IMR-90 (cell line): Measurements from ENCODE around the gene SCD. TPM values are rescaled to one million over a fixed set of nuclear protein-coding genes. Genes with fewer than 3 reads are reported as not detected.

Experiments
- ATAC-seq: fragments of 200-7000 bp; cut with Tn5 transposase; 2 replicates; pipeline ENCODE4 v1.9.1; 2020; ENCODE audit warnings: low read depth, mild to moderate bottlenecking, moderate library complexity
- BruUV-seq: library from RNA; stranded (reverse); fragments of 400-500 nt; replicated peaks from 2 replicates; lab custom pipeline; 2021; lab: Mats Ljungman, UMichigan
- CTCF ChIA-PET: fragments of 300-600 bp; formaldehyde crosslinking; extraction: SDS; loops from one replicate; lab custom pipeline; 2021; ENCODE audit warnings: antibody characterized with exemption; lab: Yijun Ruan, JAX
- POLR2A ChIA-PET: fragments of 300-600 bp; sonication (Branson Sonifier 250); formaldehyde crosslinking; loops from one replicate; lab custom pipeline; 2022; ENCODE audit warnings: antibody characterized with exemption; ENCODE audit not compliant: unreplicated experiment; lab: Charles Lee
- DNase-seq: peaks from one replicate; pipeline ENCODE4 v3.0.0; 2013
- H2AFZ ChIP-seq: replicated peaks from 2 replicates; pipeline ENCODE3; 2013; ENCODE audit warnings: low read length, mild to moderate bottlenecking; ENCODE audit not compliant: poor library complexity
- H2AK5ac ChIP-seq: 2 replicates; pipeline ENCODE4 v1.6.1; 2013; ENCODE audit warnings: low read depth, low read length, inconsistent platforms
- H2AK9ac ChIP-seq: replicated peaks from 2 replicates; pipeline ENCODE3; 2013; ENCODE audit warnings: mild to moderate bottlenecking, low read depth, low read length, moderate library complexity; ENCODE audit not compliant: poor library complexity
- H2BK120ac ChIP-seq: 2 replicates; pipeline ENCODE4 v1.6.1; 2013; ENCODE audit warnings: low read depth, low read length, inconsistent platforms
- H2BK15ac ChIP-seq: 3 replicates; pipeline ENCODE4 v1.6.1; 2013; ENCODE audit warnings: low read depth, low read length, inconsistent platforms
- H2BK20ac ChIP-seq: 2 replicates; pipeline ENCODE4 v1.6.1; 2013; ENCODE audit warnings: low read depth, mild to moderate bottlenecking, inconsistent platforms, low read length, moderate library complexity
- H2BK5ac ChIP-seq: 2 replicates; pipeline ENCODE4 v1.6.1; 2013; ENCODE audit warnings: mild to moderate bottlenecking, low read depth, low read length, inconsistent platforms; ENCODE audit not compliant: poor library complexity, severe bottlenecking
- H3K14ac ChIP-seq: replicated peaks from 2 replicates; pipeline ENCODE4 v1.6.1; 2013; ENCODE audit warnings: low read depth, low read length, inconsistent platforms
- H3K18ac ChIP-seq: 2 replicates; pipeline ENCODE4 v1.6.1; 2013; ENCODE audit warnings: low read depth, low read length, control low read depth
- H3K23ac ChIP-seq: 2 replicates; pipeline ENCODE4 v1.6.1; 2013; ENCODE audit warnings: low read depth, low read length, inconsistent platforms
- H3K27ac ChIP-seq: 2 replicates; pipeline ENCODE4 v1.5.1; 2013; ENCODE audit warnings: mild to moderate bottlenecking, control low read depth, low read length; ENCODE audit not compliant: insufficient read depth
- H3K27me3 ChIP-seq: 2 replicates; pipeline ENCODE4 v1.6.1; 2013; ENCODE audit warnings: low read length; ENCODE audit not compliant: control insufficient read depth, insufficient read depth
- H3K36me3 ChIP-seq: 2 replicates; pipeline ENCODE4 v1.6.1; 2013; ENCODE audit warnings: low read length, mixed read lengths; ENCODE audit not compliant: control insufficient read depth, insufficient read depth
- H3K4ac ChIP-seq: 2 replicates; pipeline ENCODE4 v1.6.1; 2013; ENCODE audit warnings: low read depth, low read length, inconsistent platforms
- H3K4me1 ChIP-seq: 2 replicates; pipeline ENCODE4 v1.6.1; 2013; ENCODE audit warnings: low read length, mixed read lengths; ENCODE audit not compliant: control insufficient read depth, insufficient read depth
- H3K4me2 ChIP-seq: 2 replicates; pipeline ENCODE4 v1.6.1; 2013; ENCODE audit warnings: low read depth, mild to moderate bottlenecking, control low read depth, low read length, moderate library complexity
- H3K4me3 ChIP-seq: 2 replicates; pipeline ENCODE4 v1.5.1; 2013; ENCODE audit warnings: low read depth, mild to moderate bottlenecking, control low read depth, low read length, moderate library complexity; ENCODE audit not compliant: insufficient read depth
- H3K56ac ChIP-seq: 2 replicates; pipeline ENCODE4 v1.6.1; 2013; ENCODE audit warnings: low read length, inconsistent platforms; ENCODE audit not compliant: insufficient read depth; ENCODE audit errors: extremely low read depth
- H3K79me1 ChIP-seq, 2 experiments: 2 replicates each; pipeline ENCODE4 v1.6.1; 2013; ENCODE audit warnings: low read length in 2 of 2, inconsistent platforms in 1 of 2, low read depth in 1 of 2
- H3K9ac ChIP-seq: 2 replicates; pipeline ENCODE4 v1.6.1; 2013; ENCODE audit warnings: low read depth, low read length, control low read depth
- H3K9me1 ChIP-seq: 2 replicates; pipeline ENCODE4 v1.6.1; 2013; ENCODE audit warnings: low read length, inconsistent platforms; ENCODE audit not compliant: insufficient read depth
- H3K9me3 ChIP-seq: 2 replicates; pipeline ENCODE4 v1.6.1; 2013; ENCODE audit warnings: low read length; ENCODE audit not compliant: control insufficient read depth, insufficient read depth
- H4K20me1 ChIP-seq: 2 replicates; pipeline ENCODE4 v1.6.1; 2013; ENCODE audit warnings: low read length, inconsistent platforms; ENCODE audit not compliant: insufficient read depth
- H4K5ac ChIP-seq: 2 replicates; pipeline ENCODE4 v1.6.1; 2013; ENCODE audit warnings: mild to moderate bottlenecking, low read depth, low read length, control low read depth
- H4K8ac ChIP-seq, 2 experiments: 2 replicates each; pipeline ENCODE4 v1.6.1; 2013; ENCODE audit warnings: low read depth in 2 of 2, low read length in 2 of 2, control low read depth in 1 of 2, inconsistent platforms in 1 of 2
- H4K91ac ChIP-seq: 2 replicates; pipeline ENCODE4 v1.6.1; 2013; ENCODE audit warnings: low read depth, low read length, inconsistent platforms; ENCODE audit not compliant: insufficient read depth
- NFE2L2 ChIP-seq: fragments of 150-350 bp; IDR thresholded peaks from 2 replicates; pipeline ENCODE4 v1.6.1; 2016; ENCODE audit warnings: low read depth, mild to moderate bottlenecking, low read length
- RCOR1 ChIP-seq: IDR thresholded peaks from 2 replicates; pipeline ENCODE4 v1.6.1; 2012; ENCODE audit warnings: mild to moderate bottlenecking, low read length, improper control_type of control experiment; ENCODE audit not compliant: insufficient replicate concordance
- SMC3 ChIP-seq: fragments of 150-350 bp; IDR thresholded peaks from 2 replicates; pipeline ENCODE4 v1.6.1; 2016; ENCODE audit warnings: low read depth, mild to moderate bottlenecking, antibody characterized with exemption, low read length, moderate library complexity
- WGBS, 2 experiments: methylation state at CpG; one replicate each; pipeline versions ENCODE4 v1.1.5 to v1.1.7; 2013; ENCODE audit warnings: missing lambda C conversion rate in 2 of 2; ENCODE audit not compliant: insufficient read length in 1 of 2; ENCODE audit errors: extremely low coverage in 2 of 2; 5-methylcytosine and 5-hydroxymethylcytosine counted together
- dilution Hi-C: fragments of 300-500 bp; cut with HindIII; formaldehyde crosslinking; loops from one replicate; pipeline ENCODE4 v1.14.3; 2018; ENCODE audit warnings: low sequenced_read_pairs; ENCODE audit not compliant: unreplicated experiment
- in situ Hi-C: fragments of 300-500 bp; cut with MboI; formaldehyde crosslinking; loops from 3 replicates; pipeline ENCODE4 v1.14.3; 2019; ENCODE audit warnings: low sequenced_read_pairs, inconsistent platforms, mixed read lengths
- intact Hi-C: fragments of 100-400 bp; cut with micrococcal nuclease; formaldehyde crosslinking; loops from 2 replicates; pipeline ENCODE4 v1.10.0; 2022
- polyA plus RNA-seq, 3 experiments: library from polyadenylated mRNA; depleted of rRNA; stranded (reverse); fragments of >200 nt; gene quantifications; 2 replicates each; pipeline ENCODE4 v1.2.3, GENCODE V29; 2012; ENCODE audit warnings: low replicate concordance in 1 of 3
- total RNA-seq: library from RNA; depleted of rRNA; stranded (reverse); fragments of >200 nt; gene quantifications from 2 replicates; pipeline ENCODE4 v1.2.3, GENCODE V29; 2012

Gene SCD
- total and polyA plus RNA-seq, 2 of the 4 experiments (the other 2 are of a cell fraction), result 50.7 to 65.1 TPM

GRCh38 chr10:100327718-100328009 lies 19.4 kb upstream of the SCD start:
- H3K56ac ChIP-seq, result no peak overlapping the region
- POLR2A ChIA-PET, result no interaction called here
- H2BK20ac ChIP-seq, result no peak overlapping the region
- no peak overlapping the region for H2BK120ac ChIP-seq
- BruUV-seq, result no TSS peak
- WGBS, 2 experiments, result 80% methylated on average over 2 of the region's 3 CpGs; no CpG with 5 or more reads in 1 of the 2 experiments
- dilution Hi-C loops (no loop called here), intact Hi-C loops (no loop called here), in situ Hi-C loops (loop anchor here (25.0 kb wide), 1 partner anchor 560 kb away; no protein-coding TSS in a partner anchor)
- H3K23ac ChIP-seq, result no peak overlapping the region
- no peak overlapping the region for H3K27ac ChIP-seq
- no peak overlapping the region for H4K5ac ChIP-seq
- no peak overlapping the region for H3K4me2 ChIP-seq
- no peak overlapping the region for H3K9ac ChIP-seq
- H2AFZ ChIP-seq, result no peak overlapping the region
- H3K18ac ChIP-seq, result no peak overlapping the region
- H4K91ac ChIP-seq, result no peak overlapping the region
- H3K9me1 ChIP-seq, result no peaks in the 10 kb centered on the region
- H2BK15ac ChIP-seq, result no peak overlapping the region
- H4K8ac ChIP-seq, result no peak overlapping the region
- H2BK5ac ChIP-seq, result no peak overlapping the region
- no peaks in the 10 kb centered on the region for H4K20me1 ChIP-seq
- no peaks in the 10 kb centered on the region for H3K9me3 ChIP-seq
- CTCF ChIA-PET, result interaction anchor here (1.0 kb wide), 1 partner anchor 24 kb away, joined by 3 read pairs; no protein-coding TSS in a partner anchor
- no peak overlapping the region for H3K14ac ChIP-seq
- H3K4me1 ChIP-seq, result no peaks in the 10 kb centered on the region
- no peak for DNase-seq
- no peak overlapping the region for H2AK5ac ChIP-seq
- H3K79me1 ChIP-seq, result no peaks in the 10 kb centered on the region
- no peaks in the 10 kb centered on the region for H3K36me3 ChIP-seq
- TF ChIP-seq NFE2L2 (no peak), SMC3 (no peak), RCOR1 (no peak)
- peaks cover 46% of the 10 kb centered on the region for H3K27me3 ChIP-seq
- H3K4me3 ChIP-seq, result no peak overlapping the region
- no peak for ATAC-seq
- H3K4ac ChIP-seq, result no peak overlapping the region
- H2AK9ac ChIP-seq, result no peak overlapping the region
